OCI-LY7 (cell line): Measurements from ENCODE around the gene PRKAG2.

ENCODE experiments used
- CTCF ChIP-seq: fragments of 200-600 bp; sonication (generic); conservative IDR thresholded peaks from 2 replicates; pipeline ENCODE4 v1.5.1; 2014; ENCODE audit warnings: mild to moderate bottlenecking, antibody characterized with exemption, low read length, moderate library complexity, mixed read lengths
- EZH2phosphoT487 ChIP-seq: fragments of 200-600 bp; sonication (generic); IDR thresholded peaks from 2 replicates; pipeline ENCODE4 v1.6.1; 2018; ENCODE audit warnings: low read depth, borderline replicate concordance, mild to moderate bottlenecking, mixed run types, antibody characterized with exemption, low read length, moderate library complexity, mixed read lengths

- TF ChIP-seq CTCF, result no peak
- TF ChIP-seq EZH2phosphoT487, result no peak
Observed at GRCh38 chr7:151707105-151707469, 169.8 kb downstream of the PRKAG2 start.
